GM12864 (cell line): ENCODE results near the gene KCNJ18.
"Not testable (repeated sequence)": the region's sequence is repeated elsewhere in the genome, so short reads cannot be mapped to it uniquely, and the experiment has no call there.

Source experiments
- DNase-seq: peaks from one replicate; pipeline ENCODE4 v3.0.0-alpha.2; 2011; ENCODE audit warnings: low read depth
- H3K4me3 ChIP-seq: 2 replicates; pipeline ENCODE4 v1.5.1; 2011; ENCODE audit warnings: mild to moderate bottlenecking, low read depth, low read length, control low read depth
- CTCF ChIP-seq: IDR thresholded peaks from 2 replicates; pipeline ENCODE4 v1.5.1; 2011; ENCODE audit warnings: low read depth, mild to moderate bottlenecking, moderate library complexity, low read length, control low read depth, inconsistent platforms; ENCODE audit errors: missing control alignments

Gene KCNJ18

DNA sequence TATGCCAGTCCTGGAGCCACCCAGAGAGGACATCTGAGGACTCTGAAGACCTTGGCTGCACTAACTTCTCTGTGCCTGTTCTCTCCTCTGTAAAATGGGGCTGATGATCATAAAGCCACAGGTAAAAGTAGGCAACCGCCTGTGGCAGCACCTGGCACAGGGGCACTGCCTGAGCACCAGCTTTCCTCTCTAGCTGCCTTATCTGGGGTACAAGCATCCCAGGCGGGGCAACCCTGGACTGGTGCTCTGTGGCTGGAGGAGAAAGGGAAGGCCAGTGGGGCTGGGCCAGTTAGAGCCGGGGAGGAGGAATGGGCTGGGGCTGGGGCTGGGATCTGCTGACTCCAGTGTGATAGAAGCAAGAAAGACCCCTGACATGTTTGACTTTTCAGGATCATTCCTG lies 18.2 kb downstream of the KCNJ18 start:
- H3K4me3 ChIP-seq, DNase-seq: not testable (repeated sequence)

- H3K4me3 ChIP-seq, result no peak overlapping the region
- TF ChIP-seq CTCF, result no peak
- no peak for DNase-seq
These were observed 18.9 kb downstream of the KCNJ18 start for GRCh38 chr17:21711182-21711581.

DNA sequence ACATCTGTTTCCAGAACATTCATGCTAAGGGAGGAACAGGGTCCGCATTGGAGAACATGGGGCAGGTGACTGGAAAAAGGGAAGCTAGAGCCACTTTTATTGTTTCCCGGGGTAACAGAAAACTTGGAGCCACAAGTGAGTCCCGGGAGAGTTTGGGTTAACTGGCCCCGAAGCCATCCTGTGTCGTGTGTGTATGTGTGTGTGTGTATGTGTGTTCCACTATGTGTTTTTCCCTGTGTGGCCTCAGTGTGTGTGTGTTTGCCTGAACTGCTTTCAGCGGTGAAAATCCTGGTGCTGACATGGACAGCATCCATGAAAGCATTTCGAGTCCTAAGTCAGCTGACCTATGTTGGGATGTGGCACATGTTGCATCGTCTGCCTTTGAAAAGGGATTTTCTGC lies 20.7 kb downstream of the KCNJ18 start:
- DNase-seq, H3K4me3 ChIP-seq: not testable (repeated sequence)

DNA sequence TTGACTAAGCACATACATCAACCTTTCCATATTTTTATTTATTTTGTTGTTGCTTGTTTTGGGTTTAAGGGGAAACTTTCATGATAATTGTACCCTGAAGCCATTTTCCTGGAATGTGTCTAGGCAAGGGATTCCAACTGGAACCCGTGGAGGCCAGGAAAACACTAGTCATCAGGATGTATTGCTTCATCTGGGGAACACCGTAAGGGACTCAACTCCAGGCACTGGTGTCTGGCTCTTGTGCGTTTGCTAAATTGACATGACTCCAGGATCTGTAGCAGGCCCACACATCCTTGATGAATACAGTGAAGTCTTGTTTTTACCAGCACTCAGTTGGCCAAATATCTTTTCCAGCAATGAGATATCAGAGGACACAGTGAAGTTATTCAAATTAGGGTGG lies 21.3 kb downstream of the KCNJ18 start:
- H3K4me3 ChIP-seq, DNase-seq: not testable (repeated sequence)

GRCh38 chr17:21714676-21715075 lies 22.4 kb downstream of the KCNJ18 start:
- H3K4me3 ChIP-seq, DNase-seq: not testable (repeated sequence)

- H3K4me3 ChIP-seq, DNase-seq: not testable (repeated sequence)
These were observed 23.6 kb downstream of the KCNJ18 start for GRCh38 chr17:21715877-21716276.

GRCh38 chr17:21718971-21719370 lies 26.6 kb downstream of the KCNJ18 start:
- DNase-seq, H3K4me3 ChIP-seq: not testable (repeated sequence)

DNA sequence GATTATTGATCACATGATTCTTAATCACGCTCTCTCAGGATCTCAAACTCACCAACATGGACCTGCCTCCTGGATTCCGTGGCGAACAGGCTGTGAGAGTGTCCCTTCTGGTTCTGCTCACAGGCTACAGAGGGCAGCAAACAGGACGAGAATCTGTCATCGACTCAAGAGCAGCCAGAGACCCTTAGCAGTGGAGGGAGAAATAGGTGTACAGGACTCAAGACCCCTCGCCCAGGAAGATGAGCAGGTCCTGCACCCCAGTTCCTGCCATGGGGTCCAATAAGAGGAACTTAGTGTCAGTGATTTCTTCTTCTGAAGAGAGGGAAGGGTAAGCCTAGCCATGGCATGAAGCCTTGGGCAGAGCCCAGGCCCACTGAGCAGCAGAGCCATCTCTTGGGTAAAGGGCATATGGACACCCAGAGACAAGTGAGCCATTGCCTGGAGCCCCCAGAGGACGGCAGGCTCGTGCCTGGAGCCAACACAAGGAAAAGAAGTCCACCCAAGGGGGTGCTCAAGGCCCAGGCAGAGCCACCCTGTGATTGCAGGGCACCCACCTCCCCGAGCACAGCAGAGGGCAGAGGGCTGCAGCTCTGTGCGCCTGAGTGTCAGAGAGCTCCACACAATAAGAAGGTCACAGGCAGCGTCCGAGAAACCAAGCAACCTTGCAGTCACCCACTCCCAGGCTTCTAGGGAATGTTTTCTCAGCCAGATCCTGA lies 27.3 kb downstream of the KCNJ18 start:
- not testable (repeated sequence) for H3K4me3 ChIP-seq, DNase-seq

- H3K4me3 ChIP-seq, DNase-seq: not testable (repeated sequence)
These were observed 28.2 kb downstream of the KCNJ18 start for GRCh38 chr17:21720566-21720965.

GRCh38 chr17:21722268-21722667 lies 29.9 kb downstream of the KCNJ18 start:
- not testable (repeated sequence) for DNase-seq, H3K4me3 ChIP-seq

DNA sequence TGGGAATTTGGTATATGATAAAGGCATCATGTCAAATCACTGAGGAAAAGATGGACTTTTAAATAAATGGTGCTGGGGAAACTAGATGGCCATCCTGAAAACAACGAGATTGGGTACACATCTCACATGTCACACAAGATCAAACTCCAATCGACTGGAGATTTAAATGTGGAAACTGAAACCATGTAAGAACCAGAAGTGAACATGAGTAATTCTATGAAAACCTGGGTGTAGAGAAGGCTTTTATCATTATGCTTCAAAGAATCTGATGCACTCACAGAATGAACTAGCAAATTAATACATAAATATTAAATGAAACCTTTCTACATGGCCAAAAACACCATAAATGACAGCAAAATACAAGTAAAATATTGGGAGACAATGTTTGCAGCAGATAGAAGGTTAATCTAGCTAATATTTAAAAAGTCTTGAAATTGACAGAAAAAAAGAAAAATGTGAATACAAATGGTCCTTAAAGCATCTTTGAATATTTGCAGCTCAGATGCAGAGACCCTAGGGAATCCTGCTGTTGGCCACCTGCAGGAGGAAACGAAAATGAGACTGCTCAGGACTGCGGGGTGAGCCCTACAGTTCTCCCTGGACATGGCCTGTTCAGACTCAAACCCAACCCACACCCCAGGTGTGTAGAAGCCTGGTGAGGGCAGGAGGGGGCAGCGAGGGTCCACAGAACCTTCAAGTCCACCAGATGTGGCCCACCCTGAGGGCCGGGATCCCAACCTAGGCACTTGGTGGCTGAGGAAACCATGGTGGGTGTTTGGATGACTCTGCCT lies 32.1 kb downstream of the KCNJ18 start:
- not testable (repeated sequence) for DNase-seq, H3K4me3 ChIP-seq

- DNase-seq, H3K4me3 ChIP-seq: not testable (repeated sequence)
These were observed 38.8 kb downstream of the KCNJ18 start for GRCh38 chr17:21731076-21731475.

- not testable (repeated sequence) for DNase-seq
These were observed 41.6 kb downstream of the KCNJ18 start for GRCh38 chr17:21733931-21734330.

DNA sequence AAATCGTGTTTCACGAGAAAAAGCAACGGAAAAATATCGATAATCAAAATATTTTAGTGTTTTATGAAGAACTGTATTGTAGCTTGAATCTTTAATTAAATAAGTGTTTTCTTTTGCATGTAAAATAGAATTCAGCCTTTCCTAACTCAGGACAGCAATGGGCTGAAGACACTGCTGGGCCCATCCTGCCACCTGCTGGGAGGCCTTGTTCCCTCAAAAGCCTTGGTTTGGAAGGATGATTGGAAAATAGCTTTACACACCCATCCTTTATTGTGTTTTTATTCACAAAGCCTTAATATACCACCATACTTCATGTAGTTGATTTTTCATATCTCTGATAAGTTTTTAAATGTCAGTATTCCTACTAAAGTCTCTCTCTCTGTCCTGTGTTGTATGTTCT lies 43.5 kb downstream of the KCNJ18 start:
- not testable (repeated sequence) for H3K4me3 ChIP-seq, DNase-seq

More at GRCh38 chr17:21733931-21734330, 41.6 kb downstream of the KCNJ18 start:
- not testable (repeated sequence) for H3K4me3 ChIP-seq

DNA sequence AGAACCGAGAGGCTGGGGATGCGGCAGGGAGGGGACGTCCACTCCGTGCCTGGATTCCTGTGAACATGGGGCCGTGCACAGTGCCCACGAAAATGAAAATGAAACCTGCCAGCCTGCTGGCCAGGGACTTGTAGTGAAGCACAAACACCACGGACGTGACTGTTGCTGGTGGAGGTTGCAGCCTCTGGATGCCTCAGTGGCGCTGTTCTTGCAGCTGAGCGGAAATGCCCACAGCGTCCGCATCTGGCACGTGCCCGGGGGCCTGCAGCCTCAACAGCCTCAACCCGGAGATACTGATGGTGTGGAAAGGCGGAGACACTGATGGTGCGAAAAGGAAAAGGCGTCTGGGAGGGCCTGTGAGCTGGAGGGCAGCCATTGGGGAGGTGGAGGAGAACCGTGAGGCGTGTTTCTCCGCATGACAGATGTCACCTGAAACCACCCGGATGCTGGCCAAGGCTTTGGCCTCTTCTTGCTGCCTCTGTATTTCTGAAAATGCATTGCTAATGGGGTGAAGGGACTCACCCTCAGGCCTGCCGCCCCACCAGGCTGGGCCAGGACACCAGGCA lies 44.8 kb downstream of the KCNJ18 start:
- not testable (repeated sequence) for H3K4me3 ChIP-seq, DNase-seq

GRCh38 chr17:21738241-21738640 lies 45.9 kb downstream of the KCNJ18 start:
- DNase-seq, H3K4me3 ChIP-seq: not testable (repeated sequence)

- DNase-seq, H3K4me3 ChIP-seq: not testable (repeated sequence)
These were observed 46.7 kb downstream of the KCNJ18 start for GRCh38 chr17:21738877-21739474.

DNA sequence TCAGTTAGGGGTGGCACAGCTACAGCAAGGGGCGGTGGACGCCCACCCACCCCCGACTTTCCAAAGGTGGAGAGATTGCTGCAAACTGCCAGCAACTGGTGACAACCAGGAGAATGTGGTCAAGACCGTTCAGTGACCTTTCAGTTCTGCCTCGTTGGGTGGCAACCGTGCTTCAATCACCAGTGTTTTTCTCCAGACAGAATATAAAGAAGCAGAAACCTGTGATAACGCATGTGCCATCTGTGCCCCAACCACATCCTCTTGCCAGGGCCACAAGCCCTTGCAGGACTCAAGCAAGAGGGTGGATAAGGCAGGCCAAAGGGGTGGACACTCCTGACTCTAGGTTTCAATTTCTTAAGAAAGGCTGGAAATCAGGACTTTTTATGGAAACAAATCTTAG lies 47.2 kb downstream of the KCNJ18 start:
- not testable (repeated sequence) for DNase-seq, H3K4me3 ChIP-seq
